Astrocyte (in vitro differentiated cells and primary cell): ENCODE measurements around the gene PRRT3. TPM values are rescaled to one million over a fixed set of nuclear protein-coding genes. Genes with fewer than 3 reads are reported as not detected.

Source experiments
- DNase-seq: peaks from one replicate; pipeline ENCODE4 v3.0.0-alpha.2; 2010; ENCODE audit warnings: low read depth
- FAIRE-seq: peaks from 2 replicates; lab custom pipeline; 2011; peaks lifted over from hg19 to GRCh38; lab: Jason Lieb, UNC
- H2AFZ ChIP-seq: 2 replicates; pipeline ENCODE4 v1.6.0; 2012; ENCODE audit warnings: low read depth, low read length, inconsistent platforms
- H3K27ac ChIP-seq: 2 replicates; pipeline ENCODE4 v1.5.1; 2011; ENCODE audit warnings: low read depth, low read length, inconsistent platforms
- H3K27me3 ChIP-seq: 2 replicates; pipeline ENCODE4 v1.6.0; 2011; ENCODE audit warnings: low read length, inconsistent platforms; ENCODE audit not compliant: insufficient read depth
- H3K36me3 ChIP-seq: 2 replicates; pipeline ENCODE4 v1.5.1; 2011; ENCODE audit warnings: low read length, inconsistent platforms; ENCODE audit not compliant: insufficient read depth
- H3K4me1 ChIP-seq: 2 replicates; pipeline ENCODE4 v1.5.1; 2011; ENCODE audit warnings: low read length, inconsistent platforms; ENCODE audit not compliant: insufficient read depth
- H3K4me2 ChIP-seq: 2 replicates; pipeline ENCODE4 v1.6.0; 2012; ENCODE audit warnings: low read length, inconsistent platforms
- H3K4me3 ChIP-seq: 2 replicates; pipeline ENCODE4 v1.5.1; 2011; ENCODE audit warnings: low read depth, mild to moderate bottlenecking, low read length, inconsistent platforms; ENCODE audit not compliant: insufficient read depth
- H3K79me2 ChIP-seq: 2 replicates; pipeline ENCODE4 v1.6.0; 2012; ENCODE audit warnings: mild to moderate bottlenecking, low read length, inconsistent platforms; ENCODE audit not compliant: insufficient read depth
- H3K9ac ChIP-seq: 2 replicates; pipeline ENCODE4 v1.6.0; 2012; ENCODE audit warnings: mild to moderate bottlenecking, low read length, inconsistent platforms
- H3K9me3 ChIP-seq: 2 replicates; pipeline ENCODE4 v1.5.1; 2012; ENCODE audit warnings: low read depth, mild to moderate bottlenecking, low read length, inconsistent platforms; ENCODE audit not compliant: insufficient read depth
- H4K20me1 ChIP-seq: 2 replicates; pipeline ENCODE4 v1.6.0; 2012; ENCODE audit warnings: low read length, inconsistent platforms; ENCODE audit not compliant: insufficient read depth
- H3K27ac Mint-ChIP-seq: one replicate; pipeline ENCODE4 v1.8.0; 2021; ENCODE audit warnings: mild to moderate bottlenecking, mixed read lengths; ENCODE audit not compliant: unreplicated experiment
- H3K27me3 Mint-ChIP-seq: one replicate; pipeline ENCODE4 v1.8.0; 2021; ENCODE audit warnings: low read depth, mixed read lengths; ENCODE audit not compliant: unreplicated experiment
- H3K36me3 Mint-ChIP-seq: one replicate; pipeline ENCODE4 v1.8.0; 2021; ENCODE audit warnings: low read depth, mixed read lengths; ENCODE audit not compliant: unreplicated experiment
- H3K4me1 Mint-ChIP-seq: one replicate; pipeline ENCODE4 v1.8.0; 2021; ENCODE audit warnings: low read depth, mixed read lengths; ENCODE audit not compliant: unreplicated experiment
- H3K4me3 Mint-ChIP-seq: one replicate; pipeline ENCODE4 v1.8.0; 2021; ENCODE audit warnings: mild to moderate bottlenecking, moderate library complexity, mixed read lengths; ENCODE audit not compliant: unreplicated experiment
- H3K9me3 Mint-ChIP-seq: one replicate; pipeline ENCODE4 v1.8.0; 2021; ENCODE audit warnings: mild to moderate bottlenecking, mixed read lengths; ENCODE audit not compliant: unreplicated experiment
- EZH2 ChIP-seq: IDR thresholded peaks from 2 replicates; pipeline ENCODE4 v1.6.1; 2012; ENCODE audit warnings: mild to moderate bottlenecking, low read length, inconsistent platforms; ENCODE audit not compliant: insufficient read depth
- total RNA-seq: library from RNA; stranded (reverse); gene quantifications from 2 replicates; pipeline ENCODE4 v1.2.1, GENCODE V29; 2021
- TF ChIP-seq, protein P1 (sequence below): IDR thresholded peaks from 2 replicates; pipeline ENCODE4 v1.5.1; 2011; ENCODE audit warnings: low read depth, mild to moderate bottlenecking, inconsistent platforms, low read length, moderate library complexity; ENCODE audit not compliant: insufficient read depth

The PRRT3 gene
- total RNA-seq, 1 donor from 2014 or later: 2.4 TPM

DNA sequence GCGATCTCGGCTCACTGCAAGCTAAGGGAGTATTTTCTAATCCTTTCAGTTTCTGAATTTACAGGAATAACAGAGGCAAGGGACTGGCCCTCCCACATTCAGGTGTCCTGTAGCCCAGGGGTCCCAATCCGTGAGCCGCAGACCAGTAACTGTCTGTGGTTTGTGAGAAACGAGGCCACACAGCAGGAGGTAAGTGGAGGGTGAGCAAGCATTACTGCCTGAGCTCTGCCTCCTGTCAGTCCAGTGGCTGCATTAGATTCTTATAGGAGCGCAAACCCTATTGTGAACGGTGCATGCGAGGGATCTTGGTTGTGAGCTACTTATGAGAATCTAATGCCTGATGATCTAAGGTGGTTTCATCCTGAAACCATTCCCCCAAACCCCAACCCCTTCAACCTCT lies 40.3 kb downstream of the PRRT3 start:
- no peaks in the 10 kb centered on the region for H4K20me1 ChIP-seq
- H3K4me3 ChIP-seq: no peak overlapping the region
- H3K27ac ChIP-seq: no peak overlapping the region
- H3K4me2 ChIP-seq: no peak overlapping the region
- TF ChIP-seq, protein P1, sequence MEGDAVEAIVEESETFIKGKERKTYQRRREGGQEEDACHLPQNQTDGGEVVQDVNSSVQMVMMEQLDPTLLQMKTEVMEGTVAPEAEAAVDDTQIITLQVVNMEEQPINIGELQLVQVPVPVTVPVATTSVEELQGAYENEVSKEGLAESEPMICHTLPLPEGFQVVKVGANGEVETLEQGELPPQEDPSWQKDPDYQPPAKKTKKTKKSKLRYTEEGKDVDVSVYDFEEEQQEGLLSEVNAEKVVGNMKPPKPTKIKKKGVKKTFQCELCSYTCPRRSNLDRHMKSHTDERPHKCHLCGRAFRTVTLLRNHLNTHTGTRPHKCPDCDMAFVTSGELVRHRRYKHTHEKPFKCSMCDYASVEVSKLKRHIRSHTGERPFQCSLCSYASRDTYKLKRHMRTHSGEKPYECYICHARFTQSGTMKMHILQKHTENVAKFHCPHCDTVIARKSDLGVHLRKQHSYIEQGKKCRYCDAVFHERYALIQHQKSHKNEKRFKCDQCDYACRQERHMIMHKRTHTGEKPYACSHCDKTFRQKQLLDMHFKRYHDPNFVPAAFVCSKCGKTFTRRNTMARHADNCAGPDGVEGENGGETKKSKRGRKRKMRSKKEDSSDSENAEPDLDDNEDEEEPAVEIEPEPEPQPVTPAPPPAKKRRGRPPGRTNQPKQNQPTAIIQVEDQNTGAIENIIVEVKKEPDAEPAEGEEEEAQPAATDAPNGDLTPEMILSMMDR: no peak
- no peak for TF ChIP-seq EZH2
- H3K4me1 ChIP-seq: peaks cover 19% of the 10 kb centered on the region
- H2AFZ ChIP-seq: no peak overlapping the region
- Mint-ChIP-seq H3K27me3 (no peaks in the 10 kb centered on the region), H3K4me1 (peaks cover 7% of the 10 kb centered on the region), H3K27ac (no peak overlapping the region), H3K4me3 (no peak overlapping the region), H3K9me3 (peaks cover 9% of the 10 kb centered on the region), H3K36me3 (peaks cover 10% of the 10 kb centered on the region)
- FAIRE-seq: no peak
- H3K36me3 ChIP-seq: no peaks in the 10 kb centered on the region
- no peaks in the 10 kb centered on the region for H3K9me3 ChIP-seq
- no peak for DNase-seq
- H3K79me2 ChIP-seq: no peaks in the 10 kb centered on the region
- no peak overlapping the region for H3K9ac ChIP-seq
- no peaks in the 10 kb centered on the region for H3K27me3 ChIP-seq

DNA sequence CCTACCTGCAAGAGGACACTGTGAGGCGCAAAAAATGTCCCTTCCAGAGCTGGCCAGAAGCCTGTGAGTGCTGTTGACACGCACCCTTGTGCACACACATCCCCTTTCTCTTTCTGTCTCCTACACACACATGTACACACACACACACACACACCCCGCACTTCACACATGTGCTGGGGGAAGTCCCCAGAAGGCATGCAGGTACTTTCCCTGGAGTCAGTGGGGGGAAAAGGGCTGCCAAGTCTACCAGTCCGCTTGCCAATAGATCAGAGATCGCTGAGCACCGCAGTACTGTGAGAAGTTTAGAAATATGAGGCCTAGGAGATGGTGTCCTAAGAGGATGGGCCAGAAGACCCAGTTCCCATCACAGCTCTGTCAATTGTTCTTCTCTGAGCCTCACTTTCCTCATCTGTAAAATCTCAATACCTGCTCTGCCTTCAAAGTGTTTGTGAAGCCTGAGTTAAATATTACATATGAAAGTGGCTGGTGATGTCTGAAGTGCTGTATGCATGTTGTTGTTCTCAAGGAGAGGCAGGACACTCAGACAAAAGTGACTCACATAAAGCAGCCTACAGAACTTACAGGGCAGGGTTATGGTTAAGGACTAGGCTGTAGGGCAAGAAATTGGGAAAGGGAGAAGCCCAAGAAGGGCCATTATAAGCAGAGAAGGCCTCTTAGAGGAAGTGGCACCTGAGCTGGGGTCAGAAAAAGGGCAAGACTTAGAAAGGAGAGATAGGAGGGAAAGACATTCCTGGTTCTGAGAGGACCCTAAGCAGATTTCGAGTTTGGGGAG lies 42.8 kb downstream of the PRRT3 start:
- H3K4me3 ChIP-seq: no peak overlapping the region
- peaks cover 5% of the 10 kb centered on the region for H3K4me1 Mint-ChIP-seq
- H3K4me2 ChIP-seq: no peak overlapping the region
- H3K9me3 Mint-ChIP-seq: peaks cover 9% of the 10 kb centered on the region
- peaks cover 6% of the 10 kb centered on the region for H3K4me1 ChIP-seq
- no peaks in the 10 kb centered on the region for H4K20me1 ChIP-seq
- no peak overlapping the region for H3K4me3 Mint-ChIP-seq
- DNase-seq (no peak), FAIRE-seq (no peak)
- peaks cover 10% of the 10 kb centered on the region for H3K36me3 Mint-ChIP-seq
- H3K79me2 ChIP-seq: no peaks in the 10 kb centered on the region
- no peaks in the 10 kb centered on the region for H3K27me3 Mint-ChIP-seq
- no peaks in the 10 kb centered on the region for H3K9me3 ChIP-seq
- no peak overlapping the region for H3K9ac ChIP-seq
- TF ChIP-seq, protein P1: no peak
- H3K27me3 ChIP-seq: no peaks in the 10 kb centered on the region
- H3K27ac Mint-ChIP-seq: no peak overlapping the region
- no peak overlapping the region for H2AFZ ChIP-seq
- no peak overlapping the region for H3K27ac ChIP-seq
- no peaks in the 10 kb centered on the region for H3K36me3 ChIP-seq

DNA sequence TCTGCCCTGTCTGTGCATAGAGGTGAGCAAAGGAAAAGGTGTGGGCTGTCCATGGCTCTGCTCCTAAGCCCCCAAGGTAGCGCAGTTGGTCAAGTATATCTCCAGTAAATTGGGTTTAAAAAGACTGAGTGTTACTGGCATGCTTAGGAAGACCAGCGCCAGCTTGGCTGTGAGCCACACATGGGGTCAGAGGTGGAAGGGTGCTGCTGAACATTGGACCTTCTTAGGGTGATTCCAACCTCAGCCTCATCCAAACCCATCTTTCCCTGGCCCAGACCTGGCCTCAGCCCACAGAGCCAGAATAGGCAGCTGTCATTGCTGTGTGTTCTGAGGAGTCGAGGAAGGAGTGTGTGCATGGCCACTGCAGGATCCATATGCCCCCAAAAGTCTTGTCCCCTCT lies 43.9 kb downstream of the PRRT3 start:
- Histone ChIP-seq H3K9me3 (no peaks in the 10 kb centered on the region), H4K20me1 (no peaks in the 10 kb centered on the region), H3K4me1 (peaks cover 9% of the 10 kb centered on the region), H3K79me2 (no peaks in the 10 kb centered on the region), H2AFZ (no peak overlapping the region), H3K4me3 (no peak overlapping the region), H3K4me2 (no peak overlapping the region), H3K27ac (no peak overlapping the region), H3K9ac (no peak overlapping the region), H3K36me3 (no peaks in the 10 kb centered on the region), H3K27me3 (no peaks in the 10 kb centered on the region)
- TF ChIP-seq EZH2: no peak
- TF ChIP-seq, protein P1: no peak
- DNase-seq (no peak), FAIRE-seq (no peak)
- Mint-ChIP-seq H3K27me3 (no peaks in the 10 kb centered on the region), H3K4me3 (no peak overlapping the region), H3K4me1 (peaks cover 12% of the 10 kb centered on the region), H3K36me3 (peaks cover 10% of the 10 kb centered on the region), H3K27ac (no peak overlapping the region), H3K9me3 (peaks cover 9% of the 10 kb centered on the region)
